HG02610 (cell line): Measurements from ENCODE around the gene ZNF22.

Experiments
- ATAC-seq: cut with Tn5 transposase; IDR thresholded peaks from one replicate; pipeline ENCODE4 v1.9.1; 2021; ENCODE audit warnings: mild to moderate bottlenecking, moderate library complexity; ENCODE audit not compliant: unreplicated experiment

Gene ZNF22

DNA sequence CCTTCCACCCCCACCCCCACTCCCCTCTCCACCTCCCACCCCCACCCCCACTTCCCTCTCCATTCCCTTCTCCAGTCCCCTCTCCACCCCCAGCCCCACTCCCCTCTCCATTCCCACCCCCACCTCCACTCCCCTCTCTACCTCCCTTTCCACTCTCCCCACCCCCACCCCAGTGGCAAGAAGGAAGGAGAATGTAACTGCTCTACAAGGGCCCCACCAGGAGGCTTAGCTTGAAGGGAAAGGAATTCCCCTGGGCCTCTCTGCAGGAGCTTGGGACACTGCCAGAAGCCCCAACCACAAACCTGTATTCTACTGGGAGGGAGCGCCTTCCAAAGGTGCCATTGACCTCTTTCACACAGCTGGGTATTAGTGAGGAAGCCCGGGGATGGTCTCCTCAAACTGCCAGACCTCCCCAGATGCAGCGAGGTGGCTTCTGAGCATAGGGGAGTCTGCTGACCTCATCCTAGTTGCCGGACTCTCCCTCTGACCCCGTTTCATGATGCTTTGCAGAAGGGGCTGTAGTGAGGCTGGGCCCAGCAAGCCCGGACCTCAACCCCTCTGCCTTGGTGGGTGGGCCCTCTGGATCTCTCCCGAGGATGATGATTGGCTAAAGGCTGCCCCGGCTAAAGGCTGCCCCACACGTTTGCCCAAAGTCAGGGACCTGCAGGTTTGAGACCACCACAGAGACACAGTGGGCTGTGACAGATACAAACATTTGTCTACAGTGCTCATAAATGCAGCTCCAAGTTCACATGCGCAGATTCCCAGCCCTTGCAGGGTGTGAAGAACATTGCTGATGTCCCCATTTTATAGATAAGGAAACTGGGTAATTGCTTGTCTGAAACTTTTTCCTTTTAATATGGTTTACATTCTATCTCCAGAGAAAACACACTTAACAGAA lies 25.0 kb upstream of the ZNF22 start:
- ATAC-seq: no peak

DNA sequence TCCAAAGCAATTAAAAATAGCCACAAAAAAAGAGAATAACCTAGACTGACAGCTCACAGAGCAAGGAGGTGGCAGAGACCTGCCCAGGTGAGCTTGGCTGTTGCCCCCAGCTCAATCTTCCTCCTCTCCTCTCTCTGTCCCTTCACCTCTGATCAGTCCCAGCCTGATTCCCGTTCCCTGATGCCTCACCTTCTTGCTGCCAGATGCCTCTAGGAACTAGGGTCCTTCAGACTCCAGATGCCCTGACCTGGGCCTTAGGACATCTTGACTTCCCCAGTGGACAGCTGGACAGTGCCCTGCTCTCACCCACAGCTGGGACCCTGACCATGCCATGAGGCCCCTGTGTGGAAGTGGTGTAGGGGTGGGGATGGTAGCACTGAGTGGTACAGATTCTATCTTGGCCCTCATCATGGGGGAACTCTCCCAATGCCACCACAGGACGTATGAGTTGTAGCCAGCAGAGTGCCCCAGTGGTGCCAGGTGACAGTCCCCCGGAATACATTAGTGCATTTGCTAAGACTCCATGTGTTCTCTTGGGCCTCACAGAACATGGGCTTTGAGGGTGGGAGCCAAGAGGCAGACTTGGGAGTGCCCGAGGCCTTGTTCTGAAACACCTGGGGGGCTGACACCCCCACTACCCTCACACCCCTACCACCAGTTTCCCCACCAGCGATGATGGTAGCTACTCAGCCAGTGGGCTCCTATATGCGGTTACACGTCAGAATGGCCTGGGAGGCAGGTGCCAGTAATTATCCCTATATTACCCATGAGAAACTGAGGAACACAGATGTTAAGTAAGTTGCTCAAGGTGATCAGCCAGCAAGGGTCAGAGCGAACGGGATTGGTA lies 24.1 kb upstream of the ZNF22 start:
- ATAC-seq: no peak

DNA sequence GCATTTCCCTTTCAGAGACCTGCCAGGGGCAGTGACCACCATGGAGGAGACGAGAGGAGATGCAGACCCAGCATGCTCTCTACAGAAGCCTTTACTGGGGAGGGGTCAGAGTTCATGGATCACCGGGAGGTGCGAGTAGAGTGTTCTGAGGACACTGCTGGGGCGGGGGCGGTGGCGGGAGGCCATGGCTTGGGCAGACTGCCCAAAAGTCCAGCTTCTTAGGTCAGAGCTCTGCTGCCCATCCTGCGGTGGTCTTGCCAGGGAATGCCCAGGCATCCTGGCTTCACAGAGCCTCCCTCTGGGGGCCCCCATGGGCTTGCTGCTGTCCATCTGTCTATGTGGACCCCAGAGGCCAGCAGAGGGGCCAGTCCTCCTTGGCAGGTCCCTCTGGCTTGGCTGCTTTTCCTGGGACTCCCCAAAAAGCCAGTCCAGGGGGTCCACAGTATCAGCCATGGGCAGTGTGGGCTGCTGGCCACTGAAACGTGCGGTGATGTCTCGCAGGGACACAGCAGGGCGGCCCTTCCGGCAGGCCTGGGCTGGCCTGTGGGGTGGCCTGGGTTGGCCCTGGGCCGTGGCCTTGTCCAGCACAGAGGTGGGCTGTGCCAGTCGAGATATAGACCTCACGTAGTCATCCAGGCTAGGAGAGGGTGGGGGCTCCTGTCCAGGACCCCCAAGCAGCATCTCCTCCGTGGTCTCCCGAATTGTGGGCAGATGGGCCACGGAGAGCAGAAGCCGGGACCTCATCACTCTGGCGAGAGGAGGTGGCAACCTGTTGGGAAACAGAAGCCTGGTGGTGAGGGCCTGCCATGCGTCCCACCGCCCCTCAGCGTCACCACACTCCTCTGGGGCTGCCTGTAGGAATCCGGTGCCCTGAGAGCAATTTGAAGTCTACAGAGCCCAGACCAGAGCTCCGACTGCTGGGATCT lies 23.2 kb upstream of the ZNF22 start:
- no peak for ATAC-seq

DNA sequence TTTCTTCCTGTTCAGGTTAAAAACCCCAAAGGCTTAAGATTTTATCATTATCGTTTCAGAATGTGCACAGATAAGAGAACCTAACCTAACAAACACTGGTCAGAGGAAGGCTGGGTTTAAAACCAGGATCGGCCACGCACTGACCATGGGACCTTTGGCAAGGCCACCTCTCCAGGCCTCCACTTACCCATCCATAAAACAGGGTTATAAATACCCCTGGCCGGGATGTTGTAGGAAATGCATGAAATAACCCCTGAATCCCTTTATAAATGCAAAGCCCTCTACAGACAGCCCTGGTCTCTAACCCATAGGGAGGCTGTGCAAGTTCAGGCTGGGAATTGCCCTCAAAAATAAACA lies 22.5 kb upstream of the ZNF22 start:
- ATAC-seq: no peak

DNA sequence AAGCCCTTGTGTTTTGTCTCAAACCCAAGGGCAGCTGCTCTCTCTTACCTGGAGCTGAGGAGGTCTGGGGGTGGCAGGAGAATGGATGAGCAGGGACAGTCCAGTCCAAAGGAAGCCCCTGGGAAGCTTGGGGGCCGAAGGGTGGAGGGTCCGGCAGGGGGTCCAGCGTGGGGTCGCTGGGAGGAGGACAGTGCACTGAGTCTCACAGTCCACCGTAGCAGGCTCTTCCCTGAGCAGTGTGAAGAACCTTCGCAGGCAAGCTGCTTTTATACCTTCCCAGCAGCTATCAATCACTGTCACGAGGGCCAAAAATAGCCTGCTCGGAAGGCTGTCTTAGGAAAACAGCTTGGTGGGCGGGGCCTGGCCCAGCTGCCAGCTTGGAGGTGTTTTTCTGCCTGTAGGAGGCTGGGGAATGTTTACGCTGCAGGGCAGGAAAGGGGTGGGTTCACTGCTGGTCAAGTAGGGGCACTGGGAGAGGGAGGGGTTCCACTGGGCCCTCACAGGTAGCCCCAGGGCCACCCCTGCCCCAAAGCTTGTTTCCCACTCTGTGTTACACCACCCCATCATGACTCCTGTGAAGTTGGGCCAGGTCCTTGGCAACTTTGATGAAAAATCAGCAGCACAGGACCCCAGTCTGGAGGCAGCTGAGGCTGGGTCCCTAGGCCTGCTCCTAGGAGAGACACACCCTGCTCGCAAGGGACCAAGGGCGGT lies 22.0 kb upstream of the ZNF22 start, which contains the start of gene DEPP1:
Gene DEPP1 (minus strand): TSS at position 240 of the 711 bp plus-strand sequence. CDS start 779 bp downstream, outside the sequence.
- ATAC-seq: no peak

DNA sequence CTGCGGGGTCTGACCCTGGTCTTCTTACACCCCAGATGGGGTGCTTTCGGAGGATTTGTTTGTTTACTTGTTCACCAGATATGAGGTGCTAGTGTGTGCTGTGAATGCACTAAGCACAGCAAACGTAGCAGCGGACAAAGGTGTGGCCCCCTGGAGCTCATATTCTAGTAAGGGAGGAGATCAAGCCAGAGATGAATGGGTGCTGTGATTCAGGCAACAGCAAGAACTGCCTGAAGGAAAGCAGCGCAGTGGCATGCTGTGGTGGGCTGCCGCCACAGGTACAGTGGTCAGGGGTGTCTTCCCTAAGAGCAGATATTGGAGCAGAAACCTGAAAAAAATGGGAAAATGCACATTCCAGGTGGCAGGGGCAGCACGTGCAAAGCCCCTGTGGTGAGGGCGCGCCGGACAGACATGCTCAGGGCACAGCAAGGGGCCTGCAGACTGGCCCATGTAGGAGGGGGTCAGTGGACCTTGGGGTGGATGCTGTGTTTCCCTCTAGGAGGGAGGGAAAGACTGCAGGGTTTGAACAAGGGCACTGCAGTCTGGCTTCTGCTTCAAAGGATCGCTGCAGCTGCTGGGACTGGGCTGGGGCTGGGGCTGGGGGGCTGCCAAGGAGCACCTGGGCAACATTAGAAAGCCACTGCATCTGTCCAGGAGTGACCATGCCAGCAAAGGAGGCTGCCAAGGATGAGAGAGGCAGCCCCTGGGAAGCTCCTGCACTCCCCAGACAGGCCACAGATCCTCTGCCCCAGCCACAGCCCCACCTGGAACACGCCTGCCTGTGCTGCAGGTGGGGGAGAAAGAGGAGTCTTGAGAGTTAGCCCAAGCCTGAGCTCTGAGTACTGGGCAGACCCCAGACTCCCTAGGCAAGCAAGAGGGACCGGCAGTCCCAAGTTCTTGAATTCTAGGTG lies 21.2 kb upstream of the ZNF22 start:
- ATAC-seq: no peak

DNA sequence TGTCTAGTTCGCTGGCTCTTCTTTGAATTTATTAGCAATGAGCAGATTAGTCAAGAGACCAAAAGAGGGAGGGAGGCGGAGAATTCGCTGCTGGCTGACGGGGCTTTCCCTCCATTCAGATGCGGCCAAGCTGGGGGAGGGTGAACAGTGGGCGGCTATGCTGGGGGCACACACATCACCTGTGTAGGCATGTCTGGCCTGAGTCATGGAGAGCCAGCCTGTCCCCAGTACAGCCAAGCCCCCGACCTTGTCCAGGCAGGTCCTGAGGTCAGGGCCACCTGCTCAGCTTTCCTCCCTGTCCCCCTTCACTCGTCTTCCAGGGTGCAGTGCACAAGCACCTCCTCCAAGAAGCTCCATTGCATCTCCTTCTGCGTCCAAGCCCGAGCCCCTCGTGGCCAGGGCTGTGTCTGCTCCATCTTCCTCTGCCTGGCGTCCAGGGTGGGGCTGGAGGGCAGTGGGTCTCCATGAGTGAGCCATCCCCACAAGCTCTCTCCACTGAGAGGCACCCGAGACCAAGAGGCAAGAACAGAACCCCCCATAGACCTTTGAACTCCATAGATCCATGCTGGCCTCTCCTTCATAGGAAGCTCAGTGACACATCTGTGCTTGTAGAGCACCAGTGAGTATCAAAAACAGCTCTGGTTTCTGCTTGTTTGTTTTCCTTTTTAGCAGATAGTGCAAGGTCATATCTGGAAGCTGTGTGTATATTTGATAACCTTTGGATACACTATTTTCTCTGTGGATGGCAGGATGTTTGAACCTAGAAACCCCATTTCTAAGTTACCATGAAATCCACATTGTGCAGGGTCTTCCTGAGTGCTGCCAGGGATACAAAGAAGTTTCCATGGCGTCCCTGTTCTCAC lies 20.2 kb upstream of the ZNF22 start:
- no peak for ATAC-seq

DNA sequence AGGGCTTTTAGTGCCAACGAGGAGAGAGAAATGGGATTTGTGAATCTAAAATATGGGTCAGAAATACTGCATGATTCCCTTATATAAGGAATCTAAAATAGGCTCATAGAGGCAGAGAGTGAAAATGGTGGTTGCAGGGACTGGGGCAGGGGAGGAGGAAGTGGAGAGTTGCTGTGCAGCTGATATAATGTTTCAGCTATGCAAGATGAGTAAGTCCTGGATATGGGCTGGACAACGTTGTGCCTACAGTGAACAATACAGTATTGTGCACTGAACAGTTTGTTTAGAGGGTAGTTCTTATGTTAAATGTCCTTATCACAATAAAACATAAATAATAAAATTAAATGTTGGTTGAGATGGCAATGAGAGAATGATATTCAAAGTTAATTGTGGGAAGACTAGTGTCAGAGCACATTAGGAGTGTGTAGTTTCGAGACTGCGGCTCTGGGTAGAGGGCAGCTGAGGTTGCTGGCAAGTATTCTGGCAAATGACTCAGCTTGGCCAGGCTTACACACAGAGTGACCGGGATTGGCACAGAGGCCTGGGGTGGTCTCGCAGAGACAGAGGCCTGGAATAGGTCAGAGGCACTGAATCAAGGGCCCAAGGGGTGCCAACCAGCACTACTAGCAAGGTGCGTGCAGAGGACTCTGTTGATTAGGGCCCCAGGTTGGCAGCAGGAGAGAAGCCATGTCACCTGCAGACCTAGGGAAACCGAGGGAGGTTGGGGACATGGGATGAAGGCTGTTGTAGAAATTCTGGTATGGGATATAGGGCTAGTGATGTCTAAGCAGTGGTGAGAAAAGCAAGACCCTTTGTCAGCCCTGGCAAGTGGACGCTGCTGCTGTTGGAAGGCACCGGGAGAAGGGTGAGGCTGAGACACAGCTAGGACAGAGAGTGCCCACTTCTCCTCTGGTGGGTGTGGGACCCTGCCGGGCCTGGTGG lies 19.3 kb upstream of the ZNF22 start:
- no peak for ATAC-seq

DNA sequence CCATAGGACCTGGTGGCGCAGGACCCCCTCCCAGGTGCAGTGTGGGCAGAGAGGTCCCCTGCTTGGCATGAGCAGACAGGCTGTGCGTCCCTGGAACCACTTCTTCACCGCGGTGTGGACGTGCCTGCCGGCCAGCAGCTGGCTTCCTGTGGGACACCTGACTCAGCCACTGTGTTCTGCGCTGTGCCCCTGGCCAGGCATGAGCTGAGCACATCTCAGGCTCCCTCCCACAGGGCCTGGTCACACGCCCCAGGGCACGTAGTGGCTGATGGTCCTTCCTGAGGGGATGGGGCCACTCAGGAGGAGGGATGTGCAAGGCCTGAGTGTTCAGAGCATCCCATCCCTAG lies 18.6 kb upstream of the ZNF22 start:
- no peak for ATAC-seq

DNA sequence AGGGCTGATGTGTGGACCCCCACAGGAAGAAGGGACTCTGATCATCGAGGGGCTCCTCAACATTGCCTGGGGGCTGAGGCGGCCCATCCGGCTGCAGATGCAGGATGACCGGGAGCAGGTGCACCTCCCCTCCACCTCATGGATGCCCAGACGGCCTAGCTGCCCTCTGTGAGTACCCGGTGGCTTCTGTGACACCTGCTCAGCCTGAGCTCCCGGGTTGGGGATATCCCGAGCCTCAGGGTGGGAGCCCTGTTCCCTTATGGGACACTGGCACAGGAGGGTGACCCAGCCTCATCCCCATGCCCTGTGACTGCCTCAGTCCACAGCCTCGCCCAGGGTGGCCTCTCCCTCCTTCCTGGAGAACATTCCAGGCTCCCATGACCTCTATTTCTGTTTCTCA lies 18.2 kb upstream of the ZNF22 start:
- ATAC-seq: no peak

DNA sequence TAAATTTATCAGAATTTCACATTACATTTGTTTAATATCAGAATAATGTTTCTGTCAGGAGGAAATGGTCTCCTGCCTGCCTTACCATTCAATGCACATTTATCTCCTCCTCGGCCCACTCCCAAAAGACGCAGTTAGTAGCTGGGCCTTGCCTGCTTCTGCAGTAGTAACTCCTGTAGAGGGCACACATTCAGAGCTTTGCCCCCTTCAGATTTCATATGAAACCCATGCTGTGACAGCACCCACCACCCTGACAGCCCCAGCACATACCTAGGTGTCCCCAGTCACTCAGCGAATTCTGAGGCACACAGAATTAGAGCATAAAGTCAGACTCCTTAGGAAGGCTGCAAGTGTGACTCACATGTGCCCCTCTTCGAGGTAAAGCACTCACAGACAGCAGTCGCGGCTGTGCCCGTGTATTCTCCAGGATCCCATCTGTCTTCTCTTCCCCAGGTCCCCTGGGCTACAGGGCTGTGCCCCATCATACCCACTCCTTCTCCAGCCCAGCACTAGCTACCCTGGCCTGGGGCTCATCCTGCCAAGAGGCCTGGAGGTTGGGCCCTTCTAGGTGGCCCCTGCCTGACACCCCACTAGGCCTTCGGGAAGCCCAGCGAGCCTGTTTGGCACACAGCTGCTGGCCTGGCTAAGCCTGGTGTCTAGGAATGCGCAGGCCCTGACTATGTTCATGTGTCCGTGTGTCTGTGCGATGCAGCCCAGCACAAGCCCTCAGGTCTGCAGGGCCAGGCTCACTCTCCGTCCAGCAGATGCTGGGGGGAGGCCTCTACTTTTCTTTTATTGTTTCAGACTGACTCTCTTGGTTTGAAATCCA lies 17.4 kb upstream of the ZNF22 start:
- ATAC-seq: no peak

DNA sequence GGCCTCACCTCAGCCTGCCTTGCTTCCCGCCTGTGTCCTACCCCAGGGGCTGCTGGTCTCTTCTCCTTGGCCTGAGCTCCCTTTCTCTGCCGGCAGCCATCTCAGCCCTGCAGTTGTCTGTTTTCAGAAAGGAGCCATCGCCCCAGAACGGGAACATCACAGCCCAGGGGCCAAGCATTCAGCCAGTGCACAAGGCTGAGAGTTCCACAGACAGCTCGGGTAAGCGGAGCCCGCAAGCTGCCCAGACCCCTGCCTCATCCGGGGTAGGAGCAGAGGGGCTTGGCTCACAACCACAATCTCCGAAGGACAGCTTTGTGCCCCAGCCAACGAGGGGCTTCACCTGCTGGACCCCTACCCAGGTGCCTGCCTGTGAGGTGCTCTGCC lies 16.8 kb upstream of the ZNF22 start:
- no peak for ATAC-seq

DNA sequence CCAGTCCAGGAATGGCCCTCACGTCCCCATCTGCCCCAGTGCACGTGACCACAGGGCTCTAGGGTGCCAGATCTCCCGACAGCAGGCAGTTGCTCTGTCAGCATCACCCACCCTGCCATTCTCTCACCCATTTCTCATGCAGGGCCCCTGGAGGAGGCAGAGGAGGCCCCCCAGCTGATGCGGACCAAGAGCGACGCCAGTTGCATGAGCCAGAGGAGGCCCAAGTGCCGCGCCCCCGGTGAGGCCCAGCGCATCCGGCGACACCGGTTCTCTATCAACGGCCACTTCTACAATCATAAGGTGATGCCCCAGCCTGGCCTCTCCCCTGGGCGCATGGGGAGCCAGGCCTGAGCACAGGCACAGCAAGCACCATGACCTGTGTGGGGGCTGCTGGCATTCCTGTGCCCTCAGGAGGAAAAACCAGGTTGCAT lies 16.0 kb upstream of the ZNF22 start:
- no peak for ATAC-seq

DNA sequence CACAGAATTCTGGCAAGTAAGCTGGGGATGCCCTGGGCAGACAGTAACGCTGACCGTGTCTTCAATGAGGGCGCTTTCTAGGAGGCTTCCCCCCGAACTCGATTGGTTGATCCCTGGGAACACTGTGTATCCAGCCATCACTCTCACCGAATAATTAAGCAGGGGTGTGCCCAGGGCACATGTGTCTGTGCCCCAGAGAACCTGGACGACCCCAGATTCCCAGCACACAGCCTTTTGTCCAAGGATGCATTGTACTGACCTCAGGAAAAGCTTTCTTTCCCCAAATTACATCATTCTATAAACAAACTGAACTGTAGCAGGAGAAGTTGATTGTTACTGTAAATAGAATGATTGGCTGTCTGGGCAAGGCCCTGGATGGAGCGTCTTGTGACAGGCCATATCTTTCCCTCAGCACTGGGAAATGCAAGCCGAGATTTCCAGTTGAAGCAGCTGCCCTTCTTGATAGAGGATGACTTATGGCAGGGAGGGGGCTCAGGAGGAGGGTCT lies 15.5 kb upstream of the ZNF22 start:
- ATAC-seq: no peak

DNA sequence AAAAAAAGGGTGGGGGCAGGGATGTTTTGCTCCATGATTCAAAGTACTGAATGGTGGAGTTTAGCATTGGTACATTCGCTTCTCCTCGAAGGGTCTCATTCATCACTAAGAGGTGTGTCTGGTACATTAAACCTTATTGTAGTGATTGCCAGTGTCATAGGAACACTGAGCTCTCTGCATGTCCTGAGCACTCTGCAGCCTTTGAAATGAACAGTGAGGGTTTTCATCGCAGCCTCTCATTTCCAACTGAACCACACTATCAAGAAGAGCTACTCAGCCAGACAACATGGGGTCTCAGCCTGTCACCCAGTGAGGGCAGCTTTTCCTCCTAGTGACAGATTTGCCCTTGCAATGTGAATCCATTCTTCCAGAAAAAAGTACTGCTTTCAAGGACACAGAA lies 14.5 kb upstream of the ZNF22 start:
- no peak for ATAC-seq

DNA sequence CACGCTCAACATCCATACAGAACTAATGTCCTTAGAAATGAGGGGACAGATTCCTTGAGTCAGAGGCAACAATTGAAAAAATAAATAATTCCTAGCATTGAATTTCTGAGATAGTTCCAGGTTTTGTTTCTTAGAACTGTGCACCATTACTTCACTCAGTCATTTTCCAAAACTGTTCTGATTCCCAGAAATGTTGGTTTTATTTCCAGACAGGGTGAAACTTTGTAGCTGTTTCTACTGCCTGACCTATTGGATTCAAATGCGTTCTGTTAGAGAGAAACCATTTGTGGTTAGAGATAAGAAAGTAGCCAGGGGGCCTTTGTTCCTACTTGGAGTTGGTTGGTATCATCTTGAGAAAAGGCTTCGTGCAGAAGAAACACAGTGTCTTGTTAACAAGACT lies 14.1 kb upstream of the ZNF22 start:
- no peak for ATAC-seq
